Measurements from ENCODE around the gene CUL7. TPM values are rescaled to one million over a fixed set of nuclear protein-coding genes. Genes with fewer than 3 reads are reported as not detected.

The CUL7 gene
- total RNA-seq, 2 donors from 2014 or later = 8.3 to 9.8 TPM

DNA sequence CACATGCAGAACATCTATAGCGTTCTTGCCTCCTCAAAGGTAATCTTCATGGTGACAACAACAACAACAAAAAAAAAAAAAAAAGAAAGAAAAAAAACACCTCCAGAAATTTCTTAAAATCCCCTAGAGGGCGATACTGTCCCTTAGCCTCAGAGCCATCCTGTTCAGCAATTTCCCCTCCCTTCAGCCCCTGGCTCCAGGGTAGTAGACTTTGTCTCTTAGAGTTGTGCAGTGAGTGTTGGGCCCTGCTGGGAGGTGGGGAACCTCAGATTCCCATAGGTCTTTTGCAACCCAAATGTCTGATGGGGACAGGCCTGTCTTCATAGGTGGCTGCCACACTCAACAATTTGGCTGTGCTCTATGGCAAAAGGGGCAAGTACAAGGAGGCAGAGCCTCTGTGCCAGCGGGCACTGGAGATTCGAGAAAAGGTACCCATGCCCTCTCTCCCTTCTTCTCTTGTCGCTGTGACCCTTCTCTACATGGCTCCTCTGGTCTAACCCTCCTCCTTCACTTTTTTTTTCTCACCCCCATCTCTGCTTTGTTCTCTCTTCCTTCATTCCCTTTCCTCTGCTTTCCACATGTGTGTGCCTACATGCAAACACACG is 16.5 kb upstream of the CUL7 start:
- Mint-ChIP-seq H3K4me1 (ENCODE audit: low read depth in 2 of 2) (no peaks in the 10 kb centered on the region), H3K27ac (no peak overlapping the region), H3K27me3 (no peaks in the 10 kb centered on the region), H3K9me3 (no peaks in the 10 kb centered on the region), H3K4me3 (no peak overlapping the region), H3K36me3 (peaks cover 8% of the 10 kb centered on the region)
- ATAC-seq = peak in 1 of 2 donors; percentile 40
- DNase-seq (ENCODE audit: low spot score) = no peak

DNA sequence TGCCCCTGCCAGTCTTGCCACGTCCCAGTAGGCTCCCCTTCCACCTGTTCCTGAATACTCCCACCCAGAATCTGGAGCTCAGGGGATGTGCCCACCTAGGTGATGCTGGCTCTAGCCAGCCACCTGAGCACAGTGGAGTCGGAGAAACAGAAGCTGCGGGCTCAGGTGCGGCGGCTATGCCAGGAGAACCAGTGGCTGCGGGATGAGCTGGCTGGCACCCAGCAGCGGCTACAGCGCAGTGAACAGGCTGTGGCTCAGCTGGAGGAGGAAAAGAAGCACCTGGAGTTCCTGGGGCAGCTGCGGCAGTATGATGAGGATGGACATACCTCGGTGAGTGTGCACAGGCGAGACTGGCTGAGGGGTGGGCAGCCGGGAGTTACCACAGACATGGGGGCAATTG is 9.2 kb upstream of the CUL7 start:
- Mint-ChIP-seq H3K27ac (no peak overlapping the region), H3K36me3 (no peaks in the 10 kb centered on the region), H3K27me3 (no peaks in the 10 kb centered on the region), H3K4me3 (no peak overlapping the region), H3K4me1 (ENCODE audit: low read depth in 2 of 2) (peaks cover 24 to 26% of the 10 kb centered on the region in 2 donors), H3K9me3 (no peaks in the 10 kb centered on the region)
- no peak for DNase-seq (ENCODE audit: low spot score)
- ATAC-seq = no peak

DNA sequence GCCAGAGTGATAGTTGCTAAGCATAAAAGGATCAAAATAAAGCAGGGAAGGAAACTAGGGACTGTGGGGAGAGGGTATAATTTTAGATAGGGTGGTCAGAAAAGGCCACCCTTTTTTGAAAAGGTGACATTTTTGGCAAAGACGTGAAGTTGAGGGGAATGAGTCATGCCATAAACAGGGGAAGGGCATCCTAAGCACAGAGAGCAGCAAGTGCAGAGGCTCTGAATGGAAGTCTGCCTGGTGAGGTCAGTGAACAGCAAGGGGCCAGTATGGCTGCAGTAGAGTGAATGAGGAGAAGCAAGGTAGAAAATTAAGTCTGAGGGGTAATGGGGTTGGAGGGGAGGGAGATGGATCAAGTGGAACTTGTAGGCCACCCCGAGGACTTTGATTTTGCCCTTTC is 8.2 kb upstream of the CUL7 start:
- no peaks in the 10 kb centered on the region for H3K36me3 Mint-ChIP-seq
- no peak overlapping the region for H3K4me3 Mint-ChIP-seq
- H3K9me3 Mint-ChIP-seq = no peaks in the 10 kb centered on the region
- H3K27me3 Mint-ChIP-seq = no peaks in the 10 kb centered on the region
- H3K27ac Mint-ChIP-seq = peak overlapping the region in 1 of 2 donors; percentile 32
- DNase-seq (ENCODE audit: low spot score) (no peak), ATAC-seq (no peak)
- peaks cover 24 to 28% of the 10 kb centered on the region in 2 donors for H3K4me1 Mint-ChIP-seq (ENCODE audit: low read depth in 2 of 2)

DNA sequence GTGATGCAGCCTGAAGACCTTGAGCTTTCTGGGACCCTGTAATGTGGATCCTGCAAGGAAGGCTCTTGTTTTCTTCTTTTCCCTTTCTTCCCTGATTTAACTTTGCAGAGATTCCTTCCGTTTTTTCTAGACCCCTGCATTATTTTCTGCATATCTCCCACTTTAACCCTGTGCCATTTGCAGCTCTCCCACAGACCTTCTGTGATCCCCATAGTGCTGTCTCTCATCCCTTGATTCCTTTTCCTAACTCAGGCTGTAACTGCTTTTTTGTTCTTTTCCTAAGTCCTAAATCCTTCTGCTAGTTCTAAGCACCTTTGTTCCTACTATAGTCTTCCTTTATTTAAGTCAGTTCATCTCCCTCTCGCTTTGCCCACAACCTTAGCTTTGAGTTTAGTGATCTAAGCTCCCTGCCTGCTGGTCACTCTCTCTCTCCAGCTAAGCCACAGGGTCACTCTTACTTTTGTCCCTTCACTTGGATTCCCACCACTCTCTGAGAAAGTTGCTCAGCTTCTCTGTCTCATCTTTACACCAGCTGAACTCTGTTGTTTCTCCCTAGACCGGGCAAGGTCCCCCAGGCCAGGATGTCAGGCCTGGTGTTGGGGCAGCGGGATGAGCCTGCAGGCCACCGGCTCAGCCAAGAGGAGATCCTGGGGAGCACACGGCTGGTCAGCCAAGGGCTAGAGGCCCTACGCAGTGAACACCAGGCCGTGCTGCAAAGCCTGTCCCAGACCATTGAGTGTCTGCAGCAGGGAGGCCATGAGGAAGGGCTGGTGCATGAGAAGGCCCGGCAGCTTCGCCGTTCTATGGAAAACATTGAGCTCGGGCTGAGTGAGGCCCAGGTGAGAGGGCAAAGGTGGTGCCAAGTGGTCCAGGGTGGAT is 7.3 kb upstream of the CUL7 start:
- H3K27me3 Mint-ChIP-seq = no peaks in the 10 kb centered on the region
- DNase-seq (ENCODE audit: low spot score) (no peak), ATAC-seq (no peak)
- H3K27ac Mint-ChIP-seq = peak overlapping the region; percentile 32 to 92
- H3K4me3 Mint-ChIP-seq = peak overlapping the region; percentile 86
- H3K36me3 Mint-ChIP-seq = no peaks in the 10 kb centered on the region
- H3K9me3 Mint-ChIP-seq = no peaks in the 10 kb centered on the region
- H3K4me1 Mint-ChIP-seq (ENCODE audit: low read depth in 2 of 2) = peaks cover 25 to 28% of the 10 kb centered on the region in 2 donors

DNA sequence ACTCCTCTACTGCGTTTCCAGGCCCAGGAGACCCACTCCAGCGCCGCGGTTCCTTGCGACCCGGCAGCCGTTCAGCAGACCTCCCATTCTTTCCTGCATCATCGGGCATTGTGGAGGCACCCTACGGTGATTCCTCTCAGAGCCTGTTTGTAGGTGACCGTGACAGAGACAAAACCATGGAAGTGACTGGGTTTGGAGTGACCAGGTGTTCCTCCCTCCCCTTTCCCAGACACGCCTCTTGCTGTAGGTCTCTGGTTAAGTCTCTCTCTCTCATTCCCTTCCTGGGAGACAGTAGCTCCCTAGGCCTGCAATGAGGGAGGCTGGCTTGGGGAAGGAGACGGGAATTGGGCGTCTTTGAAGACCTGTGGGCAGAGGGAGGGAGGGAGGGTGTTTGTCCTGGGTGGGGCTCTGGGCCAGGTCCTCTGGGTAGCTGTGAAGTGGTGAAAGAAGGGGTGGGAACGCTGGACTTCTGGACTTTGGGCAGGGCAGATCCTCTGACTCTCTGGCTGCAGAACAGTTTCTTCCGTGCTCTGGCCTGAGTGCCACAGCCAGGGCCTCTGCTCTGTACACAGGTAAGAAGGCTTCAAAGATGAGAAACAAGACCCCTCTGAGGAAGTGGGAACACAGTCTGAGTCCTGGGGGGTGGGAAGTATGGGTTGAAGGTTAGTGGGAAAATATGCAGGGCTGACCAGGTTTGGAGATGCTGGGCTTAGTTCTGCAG is 6.5 kb upstream of the CUL7 start:
- Mint-ChIP-seq H3K27me3 (no peaks in the 10 kb centered on the region), H3K27ac (peak overlapping the region; percentile 83 to 92), H3K4me1 (ENCODE audit: low read depth in 2 of 2) (peaks cover 28 to 29% of the 10 kb centered on the region in 2 donors), H3K36me3 (no peaks in the 10 kb centered on the region), H3K9me3 (no peaks in the 10 kb centered on the region), H3K4me3 (peak overlapping the region; percentile 86)
- no peak for DNase-seq (ENCODE audit: low spot score)
- no peak for ATAC-seq

DNA sequence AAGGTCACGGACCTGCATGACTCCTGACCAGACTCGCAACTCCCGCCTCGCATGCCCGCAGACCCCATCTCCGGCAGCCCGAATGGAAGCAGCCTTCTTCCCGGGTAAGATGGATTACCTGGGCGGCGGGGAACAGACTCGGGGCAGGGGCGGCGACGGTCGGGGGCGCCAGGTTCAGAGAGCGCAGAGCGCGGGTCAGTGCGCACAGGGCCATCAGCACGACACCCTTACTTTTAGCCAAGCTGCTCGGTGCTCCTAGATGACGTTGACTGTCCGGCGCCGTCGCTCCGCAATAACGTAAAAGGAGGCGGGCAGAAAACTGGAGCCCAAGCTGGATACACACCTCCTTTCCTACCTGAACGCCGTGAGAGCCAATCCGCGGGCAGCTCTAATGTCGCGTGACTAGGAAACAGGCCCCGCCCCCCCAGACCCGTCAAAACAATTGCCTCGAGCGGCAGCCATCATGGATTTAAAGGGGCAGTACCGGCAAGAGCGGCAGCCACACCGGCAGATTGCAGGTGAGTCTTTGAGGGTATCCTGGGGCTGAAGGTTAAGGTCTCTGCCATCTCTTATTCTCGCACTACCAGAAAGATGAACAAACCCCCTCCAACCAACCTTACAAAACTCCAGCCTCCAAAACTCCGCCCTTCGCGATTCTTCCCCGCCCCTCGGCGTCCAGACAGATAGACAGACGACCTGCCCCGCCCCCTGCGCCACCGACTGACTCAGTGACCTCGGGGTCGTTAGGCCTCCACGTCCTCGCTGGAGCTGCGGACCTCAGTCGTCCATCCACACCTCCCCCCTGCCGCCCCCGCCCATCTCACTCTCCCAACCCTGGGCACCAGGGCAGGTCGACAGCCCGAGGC is 5.8 kb upstream of the CUL7 start, which contains the start of the genes KLC4 and MRPL2:
Gene KLC4, plus strand, starts transcription at position 464 of the 866 bp plus-strand sequence. CDS start 1,705 bp downstream, outside the sequence.
Gene MRPL2, minus strand, starts transcription at position 267 of the 866 bp plus-strand sequence. Its CDS starts 53 bp downstream, at position 214.
- peak within 1 kb of the TSS; percentile 83 to 92 for H3K27ac Mint-ChIP-seq
- H3K27me3 Mint-ChIP-seq = no peaks in the 10 kb centered on the region
- DNase-seq (ENCODE audit: low spot score) = peak; percentile 96
- H3K36me3 Mint-ChIP-seq = no peaks in the 10 kb centered on the region
- H3K9me3 Mint-ChIP-seq = no peaks in the 10 kb centered on the region
- peaks cover 29 to 30% of the 10 kb centered on the region in 2 donors for H3K4me1 Mint-ChIP-seq (ENCODE audit: low read depth in 2 of 2)
- peak within 1 kb of the TSS; percentile 86 for H3K4me3 Mint-ChIP-seq
- ATAC-seq = peak; percentile 97

DNA sequence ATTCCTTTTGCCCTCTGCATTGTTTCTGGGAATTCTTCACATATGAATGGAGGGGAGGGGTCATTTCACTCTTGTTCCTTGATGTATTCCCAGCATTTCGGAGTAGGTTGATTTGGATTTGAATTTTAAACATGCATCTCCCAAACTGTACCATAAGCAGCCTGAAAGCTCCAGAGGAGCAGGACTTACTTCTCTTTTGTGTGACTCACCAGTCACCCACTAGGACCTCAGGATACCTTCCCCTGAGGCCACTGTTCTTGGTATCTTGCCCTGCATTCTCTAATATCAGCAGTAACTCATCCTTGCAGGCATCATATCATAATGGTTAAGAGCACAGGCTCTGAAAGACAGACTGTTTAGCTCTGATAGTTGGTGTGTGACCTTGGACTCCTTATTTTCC is 4.9 kb upstream of the CUL7 start:
- no peak for ATAC-seq
- no peaks in the 10 kb centered on the region for H3K27me3 Mint-ChIP-seq
- H3K36me3 Mint-ChIP-seq = no peaks in the 10 kb centered on the region
- DNase-seq (ENCODE audit: low spot score) = no peak
- peak overlapping the region; percentile 83 to 92 for H3K27ac Mint-ChIP-seq
- H3K4me3 Mint-ChIP-seq = peak overlapping the region; percentile 86
- peaks cover 36 to 37% of the 10 kb centered on the region in 2 donors for H3K4me1 Mint-ChIP-seq (ENCODE audit: low read depth in 2 of 2)
- H3K9me3 Mint-ChIP-seq = no peaks in the 10 kb centered on the region

DNA sequence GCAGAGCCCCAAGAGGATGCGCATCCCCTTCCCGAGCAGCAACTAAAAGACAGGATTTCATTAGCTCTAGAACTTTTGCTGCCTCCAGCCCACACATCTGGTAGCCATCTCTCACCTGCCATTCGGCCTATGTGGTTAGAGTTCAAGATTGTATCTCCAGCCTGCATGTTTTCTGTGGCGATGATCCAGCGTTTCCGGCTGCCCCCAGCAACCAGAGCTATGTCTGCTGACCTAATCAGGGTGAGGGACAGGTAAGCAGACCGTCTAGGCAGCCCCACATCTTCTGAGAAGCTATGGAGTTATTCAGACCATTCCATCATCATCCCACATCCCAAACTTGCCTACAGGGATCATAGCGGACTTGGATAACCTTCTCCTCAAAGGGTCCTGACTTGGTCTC is 2.3 kb upstream of the CUL7 start:
- no peak for DNase-seq (ENCODE audit: low spot score)
- no peaks in the 10 kb centered on the region for H3K27me3 Mint-ChIP-seq
- no peak overlapping the region for H3K27ac Mint-ChIP-seq
- peaks cover 51 to 52% of the 10 kb centered on the region in 2 donors for H3K4me1 Mint-ChIP-seq (ENCODE audit: low read depth in 2 of 2)
- H3K36me3 Mint-ChIP-seq = no peaks in the 10 kb centered on the region
- H3K4me3 Mint-ChIP-seq = peak overlapping the region; percentile 18
- H3K9me3 Mint-ChIP-seq = no peaks in the 10 kb centered on the region
- ATAC-seq = no peak

DNA sequence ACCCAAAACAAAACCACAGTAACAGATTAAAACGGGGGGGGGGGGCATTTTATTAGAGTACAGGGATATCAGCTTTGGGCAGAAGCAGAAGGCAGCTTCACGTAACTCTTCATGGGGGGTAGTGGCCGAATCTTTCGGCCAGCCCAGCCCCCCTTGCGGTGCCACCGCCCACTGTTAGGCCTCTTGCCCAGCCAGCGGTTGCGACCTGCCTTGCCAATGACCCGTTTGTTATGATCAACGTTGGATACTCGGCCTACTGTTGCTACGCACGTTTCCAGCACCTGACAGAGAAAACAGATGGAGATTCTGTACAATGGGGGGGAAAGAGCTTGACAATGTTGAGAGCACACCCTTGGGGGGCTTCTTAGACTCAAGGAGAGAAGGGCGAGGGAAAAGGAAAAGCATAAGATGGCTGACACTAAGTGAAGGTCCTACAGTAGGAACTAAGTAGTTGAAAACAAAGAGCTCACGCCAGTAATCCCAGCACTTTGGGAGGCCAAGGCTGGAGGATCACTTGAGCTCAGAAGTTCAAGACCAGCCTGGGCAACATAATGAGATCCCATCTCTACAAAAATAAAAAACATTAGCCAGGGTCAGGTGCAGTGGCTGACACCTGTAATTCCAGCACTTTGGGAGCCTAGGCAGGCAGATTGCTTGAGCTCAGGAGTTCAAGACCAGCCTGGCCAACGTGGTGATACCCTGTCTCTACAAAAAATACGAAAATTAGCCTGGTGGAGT is 724 bp upstream of the CUL7 start:
- H3K27me3 Mint-ChIP-seq = no peaks in the 10 kb centered on the region
- no peaks in the 10 kb centered on the region for H3K9me3 Mint-ChIP-seq
- DNase-seq (ENCODE audit: low spot score) = no peak
- no peaks in the 10 kb centered on the region for H3K36me3 Mint-ChIP-seq
- H3K4me1 Mint-ChIP-seq (ENCODE audit: low read depth in 2 of 2) = peaks cover 52 to 57% of the 10 kb centered on the region in 2 donors
- no peak for ATAC-seq
- peak overlapping the region; percentile 96 for H3K4me3 Mint-ChIP-seq
- peak overlapping the region; percentile 94 to 98 for H3K27ac Mint-ChIP-seq

DNA sequence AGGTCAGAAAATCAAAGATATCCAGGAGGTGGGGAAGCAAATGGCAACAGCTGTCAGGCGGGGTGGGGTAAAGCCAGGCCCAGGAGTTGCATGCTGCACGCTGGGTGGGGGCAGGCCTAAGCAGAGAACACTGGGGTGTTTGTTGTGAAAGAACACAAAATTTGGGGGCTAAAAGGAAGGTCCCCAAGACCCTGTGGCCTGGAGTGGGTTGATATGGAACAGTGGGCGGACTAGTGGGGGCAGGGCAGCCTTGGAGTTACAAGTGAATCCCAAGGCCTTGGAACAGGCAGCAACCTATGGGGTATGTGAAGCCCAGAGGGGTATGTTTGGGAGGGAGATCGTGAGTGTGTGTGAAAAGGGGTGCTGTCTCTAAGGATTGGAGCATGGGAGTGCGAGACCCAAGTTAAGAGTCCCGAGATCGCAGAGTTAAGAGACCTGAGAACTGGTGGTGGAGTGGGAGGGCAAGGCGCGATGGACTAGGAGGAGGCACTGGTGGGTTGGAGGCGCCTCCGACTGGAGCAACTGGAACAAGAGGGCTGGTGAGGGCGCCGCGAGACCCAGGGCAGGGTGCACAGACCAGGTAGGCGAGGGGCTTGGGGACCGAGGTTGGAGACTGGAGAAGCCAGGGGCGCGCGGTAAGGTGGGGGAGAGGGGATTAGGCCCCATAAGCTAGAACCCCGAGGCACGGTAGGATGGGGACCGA is 658 bp downstream of the CUL7 start:
- H3K27ac Mint-ChIP-seq = peak overlapping the region; percentile 94 to 98
- H3K27me3 Mint-ChIP-seq = no peaks in the 10 kb centered on the region
- peaks cover 42 to 48% of the 10 kb centered on the region in 2 donors for H3K4me1 Mint-ChIP-seq (ENCODE audit: low read depth in 2 of 2)
- H3K9me3 Mint-ChIP-seq = no peaks in the 10 kb centered on the region
- DNase-seq (ENCODE audit: low spot score) (no peak), ATAC-seq (peak in 1 of 2 donors; percentile 10)
- H3K4me3 Mint-ChIP-seq = peak overlapping the region; percentile 96
- no peaks in the 10 kb centered on the region for H3K36me3 Mint-ChIP-seq

DNA sequence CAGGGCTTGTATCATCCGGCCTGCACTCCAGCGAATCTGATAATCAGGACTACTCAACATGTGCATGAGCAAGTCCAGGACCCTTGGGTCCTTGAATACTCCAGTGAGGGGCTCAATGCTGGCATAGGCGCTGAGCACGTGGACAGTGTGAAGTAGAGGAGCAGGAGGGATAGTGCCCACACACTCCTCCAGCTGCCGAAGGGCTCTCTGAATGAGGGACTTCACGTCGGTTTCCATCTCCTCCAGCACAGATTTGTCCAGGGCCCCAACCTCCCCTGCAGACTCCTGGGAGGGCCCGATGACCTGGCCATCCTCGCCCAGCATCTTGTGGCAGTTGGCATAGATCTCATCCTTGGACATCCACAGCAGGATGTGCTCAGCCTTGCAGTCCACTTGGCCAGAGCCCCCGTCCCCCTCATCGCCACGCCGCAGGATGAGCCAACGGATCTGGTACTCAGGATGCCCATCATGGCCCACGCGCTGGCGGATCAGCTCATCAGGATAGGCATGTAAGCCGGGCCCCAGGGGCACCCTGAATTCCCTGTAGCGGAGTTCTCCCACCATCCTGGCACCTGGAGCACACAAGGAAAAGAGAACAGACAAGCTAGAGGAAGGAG is 1.3 kb downstream of the CUL7 start:
- H3K9me3 Mint-ChIP-seq = no peaks in the 10 kb centered on the region

DNA sequence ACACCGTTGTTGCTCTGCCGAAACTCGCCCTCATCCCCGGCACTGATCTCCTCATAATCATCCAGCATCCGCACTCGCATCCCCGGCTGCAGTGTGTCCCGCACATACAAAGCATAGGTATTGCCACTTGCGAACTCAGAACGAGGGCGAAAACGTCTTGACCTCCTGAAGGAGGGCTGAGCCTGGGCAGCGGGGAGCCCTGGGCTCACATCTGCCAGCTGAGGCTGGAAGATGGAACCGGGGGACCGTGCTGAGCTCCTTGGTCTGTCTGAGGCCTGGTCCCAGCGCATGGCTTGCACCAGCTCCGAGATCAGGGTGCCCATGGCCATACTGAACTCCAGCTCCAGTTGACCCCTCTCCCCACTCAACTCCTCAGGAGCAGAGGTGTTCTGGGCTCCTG is 2.7 kb downstream of the CUL7 start:
- no peaks in the 10 kb centered on the region for H3K27me3 Mint-ChIP-seq
- peak overlapping the region in 1 of 2 donors; percentile 69 for H3K27ac Mint-ChIP-seq
- no peak overlapping the region for H3K4me3 Mint-ChIP-seq
- DNase-seq (ENCODE audit: low spot score) (no peak), ATAC-seq (no peak)
- H3K36me3 Mint-ChIP-seq = no peaks in the 10 kb centered on the region
- no peaks in the 10 kb centered on the region for H3K9me3 Mint-ChIP-seq
- H3K4me1 Mint-ChIP-seq (ENCODE audit: low read depth in 2 of 2) = peaks cover 38 to 45% of the 10 kb centered on the region in 2 donors

More for the DNA sequence above, 1.3 kb downstream of the CUL7 start:
- DNase-seq (ENCODE audit: low spot score) = no peak
- H3K4me3 Mint-ChIP-seq = peak overlapping the region; percentile 96
- peak overlapping the region; percentile 94 to 98 for H3K27ac Mint-ChIP-seq
- ATAC-seq = no peak
- no peaks in the 10 kb centered on the region for H3K27me3 Mint-ChIP-seq
- H3K36me3 Mint-ChIP-seq = no peaks in the 10 kb centered on the region
- peaks cover 38 to 46% of the 10 kb centered on the region in 2 donors for H3K4me1 Mint-ChIP-seq (ENCODE audit: low read depth in 2 of 2)

Measured in natural killer cell treated with Interleukin-12 subunit alpha and Interleukin-12 subunit beta and Interleukin-15 and Interleukin-18, amount 100 ng/mL, for 72 hours (primary cell).